ENCODE results near the gene TLK2.

- TF ChIP-seq CTCF (IDR thresholded peaks at IDR 0.05) (no peak), EP300 (IDR thresholded peaks at IDR 0.05) (no peak), POLR2A (IDR thresholded peaks at IDR 0.05) (no peak)
These were observed 162.5 kb downstream of the TLK2 start for GRCh38 chr17:62641153-62641552.

Data from sigmoid colon (tissue), 4 donors.